IPS-20b (cell line): ENCODE results near the gene PPFIA1.

ENCODE experiments used
- H3K27ac ChIP-seq: one replicate; pipeline ENCODE4 v1.5.1; 2013; ENCODE audit warnings: low read length
- H3K27me3 ChIP-seq: 2 replicates; pipeline ENCODE4 v1.6.1; 2013; ENCODE audit warnings: mild to moderate bottlenecking, low read length, inconsistent platforms; ENCODE audit not compliant: insufficient read depth
- H3K36me3 ChIP-seq: 2 replicates; pipeline ENCODE4 v1.6.1; 2013; ENCODE audit warnings: low read depth, mild to moderate bottlenecking, inconsistent platforms, low read length, moderate library complexity; ENCODE audit not compliant: insufficient read depth
- H3K4me1 ChIP-seq: 2 replicates; pipeline ENCODE4 v1.6.1; 2013; ENCODE audit warnings: mild to moderate bottlenecking, control low read depth, inconsistent platforms, low read length, moderate library complexity; ENCODE audit not compliant: insufficient read depth
- H3K4me3 ChIP-seq: 2 replicates; pipeline ENCODE4 v1.5.1; 2013; ENCODE audit warnings: mild to moderate bottlenecking, low read length, inconsistent platforms
- H3K9ac ChIP-seq: 2 replicates; pipeline ENCODE4 v1.6.1; 2013; ENCODE audit warnings: low read depth, mild to moderate bottlenecking, inconsistent platforms, low read length, moderate library complexity
- H3K9me3 ChIP-seq: 2 replicates; pipeline ENCODE4 v1.6.1; 2013; ENCODE audit warnings: mild to moderate bottlenecking, low read depth, low read length, inconsistent platforms; ENCODE audit not compliant: insufficient read depth

The PPFIA1 gene

GRCh38 chr11:70413151-70413550 lies 142.7 kb downstream of the PPFIA1 start:
- Histone ChIP-seq H3K36me3 (peaks cover 98% of the 10 kb centered on the region), H3K9me3 (no peaks in the 10 kb centered on the region), H3K27me3 (no peaks in the 10 kb centered on the region)

DNA sequence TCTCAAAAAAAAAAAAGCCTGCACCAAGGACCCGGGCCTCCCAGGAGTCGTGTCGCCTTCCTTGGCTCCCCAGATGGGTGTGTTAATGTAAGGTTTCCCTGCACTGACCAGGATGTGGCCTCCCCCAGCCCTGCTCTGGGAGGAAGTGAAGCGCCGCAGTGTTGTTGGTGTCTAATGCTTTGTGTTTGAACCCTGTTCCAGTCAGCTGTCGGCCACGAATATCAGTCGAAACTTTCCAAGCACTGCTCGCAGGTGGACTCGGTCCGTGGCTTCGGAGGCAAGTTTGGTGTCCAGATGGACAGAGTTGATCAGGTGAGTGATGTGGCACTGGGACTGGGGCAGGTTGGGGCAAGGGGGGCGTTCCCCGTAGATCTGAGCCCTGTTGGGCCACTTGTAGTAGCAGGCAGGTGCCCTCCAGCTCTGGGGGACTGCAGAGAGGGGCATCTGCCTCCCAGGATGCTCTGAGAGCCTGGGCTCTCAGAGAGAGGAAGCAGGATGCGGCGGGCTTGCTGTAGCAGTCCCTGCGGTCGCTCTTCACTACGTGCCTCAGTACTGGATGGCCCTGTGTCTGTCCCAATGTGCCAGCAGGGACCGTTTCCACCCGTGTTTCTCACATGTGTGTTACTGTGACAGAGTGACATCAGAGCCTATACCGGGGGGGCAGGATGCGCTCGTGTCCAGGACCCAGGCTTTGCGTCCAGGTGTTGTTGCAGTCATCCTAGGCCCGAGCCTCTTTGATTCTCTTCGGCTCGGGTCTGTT lies 144.0 kb downstream of the PPFIA1 start:
- peaks cover 95% of the 10 kb centered on the region for H3K36me3 ChIP-seq

More at GRCh38 chr11:70413151-70413550, 142.7 kb downstream of the PPFIA1 start:
- no peak overlapping the region for H3K4me3 ChIP-seq
- no peak overlapping the region for H3K27ac ChIP-seq
- H3K9ac ChIP-seq = no peak overlapping the region
- H3K4me1 ChIP-seq = no peaks in the 10 kb centered on the region

DNA sequence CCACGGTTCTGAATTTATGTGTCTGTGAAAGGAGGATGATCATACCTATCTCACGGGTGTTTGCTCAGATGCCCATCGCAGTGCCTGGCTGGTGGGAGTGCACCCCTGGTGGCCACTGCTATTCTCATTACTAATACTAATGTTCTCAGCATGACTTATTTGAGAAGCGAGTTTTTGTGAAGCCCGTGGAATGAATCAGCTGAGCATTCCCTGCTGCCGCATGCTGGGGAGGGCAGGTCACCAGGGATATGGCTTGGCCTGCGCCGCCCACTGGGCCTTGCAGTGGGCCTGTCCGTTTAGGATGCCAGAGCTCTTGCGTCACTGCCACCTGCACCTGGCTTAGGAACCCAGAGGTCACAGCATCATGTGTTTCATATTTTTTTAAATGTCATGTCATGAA lies 144.7 kb downstream of the PPFIA1 start:
- Histone ChIP-seq H3K9ac (no peak overlapping the region), H3K27ac (no peak overlapping the region), H3K9me3 (no peaks in the 10 kb centered on the region), H3K36me3 (peaks cover 95% of the 10 kb centered on the region), H3K4me1 (no peaks in the 10 kb centered on the region), H3K27me3 (no peaks in the 10 kb centered on the region), H3K4me3 (no peak overlapping the region)

More for the DNA sequence above, 144.0 kb downstream of the PPFIA1 start:
- Histone ChIP-seq H3K4me3 (no peak overlapping the region), H3K9ac (no peak overlapping the region), H3K27ac (no peak overlapping the region), H3K27me3 (no peaks in the 10 kb centered on the region), H3K4me1 (no peaks in the 10 kb centered on the region), H3K9me3 (no peaks in the 10 kb centered on the region)

DNA sequence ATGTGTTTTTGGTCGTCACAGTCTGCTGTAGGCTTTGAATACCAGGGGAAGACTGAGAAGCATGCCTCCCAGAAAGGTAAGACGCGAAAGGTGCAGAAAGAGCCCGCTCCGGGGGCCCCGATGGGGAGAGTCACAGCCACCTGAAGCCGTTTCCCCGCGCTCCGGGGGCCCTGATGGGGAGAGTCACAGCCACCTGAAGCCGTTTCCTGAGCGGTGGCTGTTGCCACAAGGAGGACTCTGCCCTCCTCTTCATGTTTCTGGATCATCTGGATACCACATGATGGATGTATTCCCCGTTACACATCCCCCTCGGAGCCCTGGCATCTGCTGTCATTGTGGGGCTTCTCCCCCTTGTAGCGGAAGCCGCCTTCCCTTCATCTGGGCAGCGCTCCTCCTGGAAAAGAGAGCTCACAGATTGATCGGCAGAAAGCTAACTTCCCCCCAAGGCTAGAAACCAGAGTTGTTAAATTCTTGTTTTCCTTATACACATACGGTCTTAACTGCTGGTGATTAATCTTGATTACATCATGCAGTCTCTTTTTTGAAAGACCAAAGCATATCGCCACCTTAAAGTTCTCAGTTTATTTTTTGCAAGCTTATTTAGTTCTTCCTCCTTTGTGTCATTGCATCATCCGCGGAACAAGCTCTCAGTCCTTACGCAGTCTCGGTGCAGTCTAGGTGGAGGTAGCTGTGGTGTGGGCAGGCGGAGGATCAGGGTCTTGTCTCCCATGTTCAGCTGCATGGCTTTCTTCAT lies 145.3 kb downstream of the PPFIA1 start:
- Histone ChIP-seq H3K4me1 (no peaks in the 10 kb centered on the region), H3K27me3 (no peaks in the 10 kb centered on the region), H3K36me3 (peaks cover 95% of the 10 kb centered on the region), H3K9me3 (no peaks in the 10 kb centered on the region), H3K9ac (no peak overlapping the region), H3K27ac (no peak overlapping the region), H3K4me3 (no peak overlapping the region)

- Histone ChIP-seq H3K36me3 (peaks cover 95% of the 10 kb centered on the region), H3K9ac (no peak overlapping the region), H3K4me1 (no peaks in the 10 kb centered on the region), H3K4me3 (no peak overlapping the region), H3K9me3 (no peaks in the 10 kb centered on the region), H3K27ac (no peak overlapping the region), H3K27me3 (no peaks in the 10 kb centered on the region)
These were observed 146.4 kb downstream of the PPFIA1 start for GRCh38 chr11:70416881-70417280.

DNA sequence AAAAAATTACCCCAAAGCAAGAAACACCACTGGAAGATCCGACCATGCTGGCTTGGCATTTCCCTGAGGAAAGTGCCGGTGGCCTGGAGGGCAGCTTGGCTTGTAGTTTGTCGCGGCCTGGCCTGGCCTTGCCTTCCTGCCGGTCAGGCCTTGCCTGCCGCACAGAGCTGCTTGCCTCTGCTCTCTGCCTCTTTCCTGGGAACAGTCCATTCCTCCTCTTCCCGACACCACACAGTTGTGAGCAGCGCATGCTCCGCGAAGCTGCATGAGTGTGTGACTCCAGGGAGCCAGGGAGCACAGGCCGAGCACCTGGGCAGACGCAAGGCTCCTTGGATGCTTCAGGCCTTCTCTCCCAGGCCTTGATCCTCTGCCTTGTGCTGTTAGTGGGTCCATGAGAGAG lies 147.6 kb downstream of the PPFIA1 start:
- no peak overlapping the region for H3K4me3 ChIP-seq
- H3K27ac ChIP-seq = no peak overlapping the region
- no peaks in the 10 kb centered on the region for H3K27me3 ChIP-seq
- no peaks in the 10 kb centered on the region for H3K4me1 ChIP-seq
- no peaks in the 10 kb centered on the region for H3K9me3 ChIP-seq
- peaks cover 95% of the 10 kb centered on the region for H3K36me3 ChIP-seq
- no peak overlapping the region for H3K9ac ChIP-seq

DNA sequence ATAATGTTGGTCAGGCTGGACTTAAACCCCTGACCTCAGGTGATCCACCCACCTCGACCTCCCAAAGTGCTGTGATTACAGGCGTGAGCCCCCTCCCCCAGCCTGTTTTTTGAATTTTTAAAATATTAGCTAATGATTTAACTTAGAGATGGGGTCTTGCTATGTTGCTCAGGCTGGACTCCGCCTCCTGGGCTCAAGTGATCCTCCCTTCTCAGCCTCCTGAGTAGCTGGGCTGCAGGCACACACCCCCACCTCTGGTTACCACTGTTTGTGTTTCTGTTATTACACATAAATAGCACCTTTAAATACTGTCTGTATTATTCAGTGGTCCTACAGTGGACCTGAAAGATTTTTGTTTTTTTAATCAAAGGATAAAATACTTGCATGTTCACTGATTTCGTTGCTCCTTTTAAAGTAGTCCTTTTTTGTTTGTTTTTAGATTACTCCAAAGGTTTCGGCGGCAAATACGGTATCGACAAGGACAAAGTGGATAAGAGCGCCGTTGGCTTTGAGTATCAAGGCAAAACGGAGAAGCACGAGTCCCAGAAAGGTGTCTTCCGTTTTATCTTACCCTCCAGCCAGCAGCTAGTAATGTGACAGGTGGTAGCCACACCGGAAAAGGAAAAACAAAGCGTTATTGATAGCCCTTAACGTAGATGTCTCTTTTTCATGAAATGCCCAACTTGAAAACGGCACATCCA lies 149.0 kb downstream of the PPFIA1 start:
- Histone ChIP-seq H3K36me3 (peaks cover 91% of the 10 kb centered on the region), H3K27ac (no peak overlapping the region)

DNA sequence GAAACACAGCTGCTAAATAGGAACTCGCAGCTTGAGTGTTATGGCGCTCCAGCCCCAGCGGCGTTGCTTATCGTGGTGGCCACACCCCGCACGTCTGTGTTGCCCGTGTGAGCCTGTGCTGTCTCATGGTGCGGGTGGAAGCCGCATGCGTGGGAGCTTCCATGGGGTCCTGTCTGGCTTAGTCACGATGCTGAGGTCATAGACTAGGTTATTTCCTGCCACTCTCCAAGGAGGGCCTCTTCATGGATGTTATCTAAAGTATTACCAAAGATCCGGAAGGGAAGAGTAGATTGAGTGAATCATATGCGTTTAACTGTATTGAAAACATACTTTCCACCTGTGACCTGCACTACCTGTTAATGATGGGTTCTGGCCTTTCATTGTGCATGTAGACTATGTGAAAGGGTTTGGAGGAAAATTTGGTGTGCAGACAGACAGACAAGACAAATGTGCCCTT lies 149.5 kb downstream of the PPFIA1 start:
- no peak overlapping the region for H3K9ac ChIP-seq
- no peaks in the 10 kb centered on the region for H3K27me3 ChIP-seq
- H3K36me3 ChIP-seq = peaks cover 91% of the 10 kb centered on the region
- no peaks in the 10 kb centered on the region for H3K4me1 ChIP-seq
- no peaks in the 10 kb centered on the region for H3K9me3 ChIP-seq
- no peak overlapping the region for H3K4me3 ChIP-seq
- H3K27ac ChIP-seq = no peak overlapping the region

More for the DNA sequence above, 149.0 kb downstream of the PPFIA1 start:
- Histone ChIP-seq H3K4me1 (no peaks in the 10 kb centered on the region), H3K27me3 (no peaks in the 10 kb centered on the region), H3K9me3 (no peaks in the 10 kb centered on the region), H3K9ac (no peak overlapping the region), H3K4me3 (no peak overlapping the region)

DNA sequence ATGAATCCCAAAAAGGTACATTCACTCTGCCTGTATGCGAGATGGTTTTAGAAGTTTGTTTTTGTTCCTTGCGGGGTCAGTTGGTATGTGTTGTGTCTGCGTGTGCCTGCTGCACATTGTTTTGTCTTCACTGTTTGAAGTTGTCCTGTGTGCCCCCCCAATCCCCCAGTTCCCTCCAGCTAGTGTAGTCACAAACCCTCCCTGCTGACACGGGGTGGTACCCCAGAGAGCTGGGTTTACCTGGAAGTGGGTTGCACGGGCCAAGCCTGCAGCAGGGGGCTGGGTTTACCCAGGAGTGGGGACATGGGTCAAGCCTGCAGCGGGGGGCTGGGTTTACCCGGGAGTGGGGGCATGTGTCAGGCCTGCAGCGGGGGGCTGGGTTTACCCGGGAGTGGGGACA lies 150.0 kb downstream of the PPFIA1 start:
- Histone ChIP-seq H3K9ac (no peak overlapping the region), H3K9me3 (no peaks in the 10 kb centered on the region), H3K4me1 (no peaks in the 10 kb centered on the region), H3K27me3 (no peaks in the 10 kb centered on the region), H3K27ac (no peak overlapping the region), H3K36me3 (peaks cover 91% of the 10 kb centered on the region), H3K4me3 (no peak overlapping the region)

GRCh38 chr11:70421123-70421522 lies 150.6 kb downstream of the PPFIA1 start:
- no peak overlapping the region for H3K4me3 ChIP-seq
- H3K27me3 ChIP-seq = no peaks in the 10 kb centered on the region
- no peak overlapping the region for H3K9ac ChIP-seq
- H3K36me3 ChIP-seq = peaks cover 89% of the 10 kb centered on the region
- no peaks in the 10 kb centered on the region for H3K9me3 ChIP-seq
- no peaks in the 10 kb centered on the region for H3K4me1 ChIP-seq
- no peak overlapping the region for H3K27ac ChIP-seq

DNA sequence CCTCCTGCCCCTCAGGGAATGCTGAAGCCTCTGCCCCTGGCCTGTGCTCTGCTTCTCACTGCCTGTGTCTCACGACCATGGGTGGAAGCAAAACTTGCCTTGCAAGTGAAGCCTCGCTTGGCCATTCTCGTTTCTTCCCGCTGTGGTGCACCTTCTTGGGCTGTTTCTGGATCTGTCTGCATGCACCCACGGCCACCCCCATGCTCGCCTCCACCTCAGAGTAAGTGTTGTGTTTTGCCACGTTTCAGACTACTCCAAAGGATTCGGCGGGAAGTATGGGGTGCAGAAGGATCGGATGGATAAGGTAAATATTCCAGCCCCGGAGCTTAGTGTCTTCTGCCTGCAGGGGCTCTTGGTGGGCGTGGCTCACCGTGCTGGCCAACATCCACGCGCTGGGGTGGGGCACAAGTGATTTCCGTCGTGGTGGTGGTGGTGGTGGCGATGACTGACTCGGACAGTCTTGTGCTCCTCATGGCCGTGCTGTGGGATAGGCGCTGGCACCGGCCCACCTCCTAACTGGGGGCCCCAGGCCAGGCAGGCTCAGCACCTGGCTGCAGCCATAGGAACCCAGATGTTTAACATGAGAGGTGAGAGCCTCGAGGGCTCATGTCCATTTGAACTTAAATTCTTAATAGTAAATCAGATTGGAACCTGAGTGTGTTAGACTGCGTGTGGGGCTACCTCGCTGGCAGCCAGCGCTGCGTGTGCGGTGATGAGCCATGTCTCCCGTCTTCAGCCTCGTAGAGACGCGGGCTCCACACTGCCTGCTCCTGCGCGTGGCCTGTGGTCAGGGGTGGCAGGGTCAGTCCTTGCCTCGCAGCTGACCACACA lies 152.4 kb downstream of the PPFIA1 start:
- H3K9ac ChIP-seq = no peak overlapping the region
- peaks cover 81% of the 10 kb centered on the region for H3K36me3 ChIP-seq
- no peaks in the 10 kb centered on the region for H3K9me3 ChIP-seq
- no peak overlapping the region for H3K27ac ChIP-seq
- H3K4me3 ChIP-seq = no peak overlapping the region
- no peaks in the 10 kb centered on the region for H3K4me1 ChIP-seq
- H3K27me3 ChIP-seq = no peaks in the 10 kb centered on the region
